GM18519 (cell line): ENCODE results near the gene NPHP4.

Source experiments
- ATAC-seq: cut with Tn5 transposase; IDR thresholded peaks from one replicate; pipeline ENCODE4 v1.9.1; 2021; ENCODE audit warnings: mild to moderate bottlenecking, moderate library complexity; ENCODE audit not compliant: unreplicated experiment, low FRiP score

The NPHP4 gene

DNA sequence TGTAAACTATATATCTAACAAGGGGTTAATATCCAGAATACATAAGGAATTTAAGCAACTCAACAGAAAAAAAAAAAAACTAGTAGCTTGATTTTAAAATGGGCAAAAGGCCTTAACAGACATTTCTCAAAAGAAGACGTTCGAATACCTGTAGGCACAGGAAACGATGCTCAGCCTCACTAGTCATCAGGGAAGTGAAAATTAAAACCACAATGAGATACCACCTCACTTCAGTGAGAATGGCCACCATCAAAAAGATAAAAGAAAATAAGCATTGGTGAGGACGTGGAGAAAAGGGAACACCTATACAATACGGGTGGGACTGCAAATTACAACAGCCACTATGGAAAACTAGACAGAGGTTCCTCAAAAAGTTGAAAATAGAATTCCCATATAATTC is 37.3 kb downstream of the NPHP4 start:
- no peak for ATAC-seq

DNA sequence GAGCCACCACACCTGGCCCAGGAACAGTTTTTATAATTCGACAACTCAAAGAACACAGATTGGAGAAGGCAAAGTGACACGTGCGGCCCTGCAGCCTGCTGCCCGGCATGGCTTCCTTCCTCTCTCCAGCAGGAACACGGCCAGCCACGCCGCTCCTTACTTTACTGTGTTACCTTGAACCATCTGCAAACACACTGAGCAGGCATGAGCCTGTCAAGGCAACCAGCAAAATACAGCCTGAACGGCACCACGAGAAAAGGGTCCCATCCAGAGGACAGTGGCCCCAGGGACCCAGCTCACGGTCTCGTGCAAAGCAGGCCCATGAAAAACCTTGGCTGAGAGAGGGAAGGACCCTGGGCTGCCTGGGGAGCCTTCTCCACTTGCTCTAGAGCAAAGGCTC is 38.8 kb downstream of the NPHP4 start:
- ATAC-seq: no peak

DNA sequence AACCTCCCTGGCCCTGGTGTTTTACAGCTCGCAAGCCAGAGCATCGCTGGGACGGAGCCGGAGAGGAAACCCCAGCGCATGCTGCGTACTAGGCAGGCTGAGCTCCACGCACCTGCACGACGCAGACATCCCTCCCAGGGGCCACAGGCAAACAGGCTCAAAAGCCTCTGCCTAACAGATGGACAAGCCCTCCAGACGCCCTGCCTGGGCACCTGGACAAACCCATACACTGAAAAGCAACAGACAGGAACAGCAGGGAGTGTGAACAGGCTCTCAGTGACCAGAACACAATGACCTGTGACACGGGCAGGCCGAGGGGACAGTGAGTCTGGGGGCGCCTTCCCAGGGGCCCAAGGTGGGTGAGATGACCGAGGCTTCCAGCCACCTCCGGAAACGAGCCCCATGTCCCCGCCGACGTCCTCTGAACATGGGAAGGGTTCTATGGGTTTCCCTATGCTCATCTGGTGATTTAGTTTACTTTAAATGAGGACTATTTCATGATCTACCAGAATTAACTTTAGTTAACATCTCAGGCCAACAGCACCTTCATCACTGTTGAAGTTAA is 40.3 kb downstream of the NPHP4 start:
- no peak for ATAC-seq

- ATAC-seq: no peak
Observed at GRCh38 chr1:5950994-5951785, 41.0 kb downstream of the NPHP4 start.

GRCh38 chr1:5950201-5950895 is 41.9 kb downstream of the NPHP4 start:
- ATAC-seq: no peak

DNA sequence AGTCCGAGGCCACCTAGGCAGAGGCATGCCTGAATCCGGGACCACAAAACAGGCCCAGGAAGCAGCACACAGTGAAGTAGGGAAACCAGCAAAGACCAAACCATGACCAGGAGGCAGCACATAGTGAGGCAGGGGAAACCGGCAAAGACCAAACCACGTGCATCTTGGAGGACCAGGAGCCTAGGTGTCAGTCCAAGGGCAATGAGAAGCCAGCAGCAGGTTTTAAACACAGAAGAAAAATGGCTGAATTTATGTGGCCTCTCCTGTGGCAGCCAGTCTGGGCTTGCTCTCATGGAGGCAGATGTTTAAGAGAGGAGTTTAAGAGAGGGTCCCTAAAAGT is 42.5 kb downstream of the NPHP4 start:
- ATAC-seq: no peak

- ATAC-seq: no peak
Observed at GRCh38 chr1:5949085-5949760, 43.0 kb downstream of the NPHP4 start.

DNA sequence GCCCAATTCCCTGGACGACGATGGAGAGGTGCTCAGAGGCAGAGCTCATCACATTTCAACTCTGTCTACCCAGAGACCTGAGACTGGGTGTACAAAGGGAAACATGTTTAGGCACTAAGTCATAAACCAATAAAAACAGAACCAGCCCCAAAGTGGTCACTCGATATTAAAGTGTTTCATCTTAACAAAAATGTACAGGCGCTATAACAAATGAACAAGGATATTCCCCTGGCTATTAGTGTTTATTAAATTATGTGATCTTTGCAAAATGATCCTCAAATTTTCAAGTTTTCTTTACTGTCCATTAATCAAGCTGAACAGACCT is 43.6 kb downstream of the NPHP4 start:
- no peak for ATAC-seq

GRCh38 chr1:5947978-5948680 is 44.1 kb downstream of the NPHP4 start:
- no peak for ATAC-seq

DNA sequence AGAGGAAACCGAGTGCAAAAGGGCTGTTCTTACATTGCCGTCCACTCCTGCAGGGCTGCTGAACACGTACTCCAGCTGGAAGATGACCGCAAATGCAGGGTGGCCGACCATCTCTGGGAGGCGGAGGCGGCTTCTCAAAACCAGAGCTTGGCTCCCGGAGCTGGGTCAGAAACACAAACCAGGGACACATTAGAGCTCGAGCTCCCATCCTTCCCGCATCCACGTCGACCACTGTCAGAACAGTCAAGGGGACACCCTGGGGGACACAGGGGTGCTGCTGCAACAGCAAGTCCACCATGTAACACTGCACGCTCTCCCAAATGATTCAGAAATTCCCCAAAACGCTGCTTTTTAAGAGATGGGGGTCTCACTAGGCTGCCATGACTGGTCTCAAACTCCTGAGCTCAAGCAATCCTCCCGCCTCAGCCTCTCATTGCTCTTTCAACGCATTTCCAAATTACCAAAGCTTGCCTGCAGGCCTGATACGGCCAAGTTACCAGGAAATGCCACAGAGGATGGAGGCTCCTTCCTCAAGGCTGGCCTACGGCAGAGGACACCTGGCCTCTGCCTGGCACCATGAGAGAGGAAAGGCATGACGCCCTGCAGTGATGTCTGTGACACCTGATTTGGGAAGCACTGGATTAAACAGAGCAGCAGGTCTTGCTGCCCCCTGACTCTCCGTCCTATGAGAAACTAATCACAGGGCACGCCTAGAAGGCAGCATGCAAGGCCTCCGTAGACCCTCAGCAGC is 45.0 kb downstream of the NPHP4 start:
- no peak for ATAC-seq

GRCh38 chr1:5945445-5945844 is 46.8 kb downstream of the NPHP4 start:
- no peak for ATAC-seq

DNA sequence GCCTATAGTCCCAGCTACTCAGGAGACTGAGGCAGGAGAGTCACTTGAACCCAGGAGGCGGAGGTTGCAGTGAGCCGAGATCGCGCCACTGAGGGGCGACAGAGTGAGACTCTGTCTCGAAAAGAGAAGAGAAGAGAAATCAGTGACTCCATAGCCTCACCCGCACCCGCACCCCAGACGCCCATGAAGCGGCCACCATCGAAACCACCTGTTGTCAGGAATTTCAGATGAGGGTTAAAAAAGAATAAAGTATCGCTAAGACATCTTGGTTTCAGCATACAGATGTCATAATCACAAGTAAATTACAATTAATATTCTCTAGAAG is 47.4 kb downstream of the NPHP4 start:
- ATAC-seq: no peak

GRCh38 chr1:5944154-5944842 is 47.9 kb downstream of the NPHP4 start:
- ATAC-seq: no peak

GRCh38 chr1:5943343-5944124 is 48.7 kb downstream of the NPHP4 start:
- no peak for ATAC-seq

DNA sequence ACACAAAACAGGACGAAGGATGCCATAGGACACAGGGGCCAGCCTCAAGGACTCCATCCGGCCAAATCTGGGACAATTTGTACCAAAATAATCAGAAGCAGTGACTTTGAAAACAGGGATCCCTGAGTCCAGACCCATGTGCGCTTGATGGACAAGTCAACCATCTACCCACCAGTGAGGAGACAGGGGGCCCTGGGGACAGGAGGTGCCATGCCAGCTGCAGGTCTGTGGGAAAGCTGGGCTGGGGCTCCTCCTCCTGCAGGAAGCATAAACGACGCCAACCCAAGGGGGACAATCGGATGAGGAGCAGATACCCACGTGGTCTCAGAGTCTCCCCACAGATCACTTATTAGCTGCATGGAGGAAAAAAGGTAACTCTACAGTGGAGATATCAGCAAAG is 50.6 kb downstream of the NPHP4 start:
- no peak for ATAC-seq

- ATAC-seq: no peak
Observed at GRCh38 chr1:5940723-5941407, 51.4 kb downstream of the NPHP4 start.

DNA sequence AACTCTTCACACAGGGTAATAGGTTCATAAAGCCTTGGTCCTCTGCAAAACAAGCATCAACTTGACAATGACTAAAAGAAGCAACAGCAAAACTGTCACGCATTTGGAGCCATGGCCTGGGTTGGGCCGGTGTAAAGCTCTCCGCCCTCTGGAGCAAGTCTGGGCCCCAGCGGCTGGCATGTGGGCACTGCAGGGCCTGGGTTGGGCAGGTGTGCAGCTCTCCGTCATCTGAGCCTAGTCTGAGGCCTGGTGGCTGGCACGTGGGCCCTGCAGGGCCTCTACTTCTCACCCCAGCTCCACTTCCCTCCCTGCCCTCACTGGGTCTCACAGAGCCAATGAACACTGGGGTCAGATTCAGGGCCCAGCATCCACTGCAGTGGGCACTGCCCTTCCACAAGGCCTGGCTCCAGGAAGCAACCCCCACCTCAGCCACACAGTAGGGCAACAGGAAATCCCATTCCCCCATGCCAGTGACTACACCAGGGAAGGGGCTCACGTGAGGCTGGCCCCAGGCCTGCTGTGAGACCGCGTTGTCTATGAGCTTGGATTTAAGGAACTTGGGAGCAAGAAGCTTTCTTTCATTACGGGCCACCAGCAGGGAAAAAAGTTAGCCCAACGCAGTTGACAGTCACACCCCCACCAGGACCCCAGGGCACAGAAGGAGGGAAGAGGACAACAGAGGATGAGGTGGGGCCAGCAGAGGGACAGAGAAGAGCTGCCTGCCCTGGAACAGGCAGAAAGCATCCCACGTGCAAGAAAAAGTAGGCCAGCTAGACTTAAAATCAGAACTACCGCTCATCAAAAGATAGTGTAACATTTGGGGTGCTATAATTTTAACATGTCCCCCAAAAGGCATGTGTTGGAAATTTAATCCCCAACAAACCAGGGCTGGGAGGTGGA is 52.7 kb downstream of the NPHP4 start:
- ATAC-seq: no peak
